Measurements from ENCODE around the gene CEND1. TPM values are rescaled to one million over a fixed set of nuclear protein-coding genes. Genes with fewer than 3 reads are reported as not detected.

Gene CEND1
- total and polyA plus RNA-seq, 7 donors: 0.09 to 0.33 (median 0.17) TPM; not detected in 3

DNA sequence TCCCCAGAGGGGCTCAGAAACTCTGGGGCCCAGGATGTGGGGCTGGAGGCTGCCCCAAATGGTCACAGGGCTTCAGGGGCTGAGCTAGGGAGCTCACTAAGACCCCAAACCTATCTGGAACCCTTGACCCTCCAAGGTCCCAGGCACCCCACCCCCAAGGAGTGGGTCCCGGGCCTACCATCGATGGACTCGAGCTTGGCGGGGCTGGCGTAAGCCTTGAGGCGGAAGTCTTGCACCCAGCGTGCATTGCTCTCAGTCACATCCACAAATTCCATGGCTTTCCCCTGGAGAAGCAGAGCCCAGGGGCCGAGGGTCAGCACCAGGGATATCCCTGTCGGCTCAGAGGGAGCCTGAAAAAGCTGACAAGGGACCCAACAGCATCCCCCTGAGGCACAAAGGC is 16.1 kb downstream of the CEND1 start:
- intact Hi-C loops (cut with DNase I): no loop called here
- peaks cover 0 to 62% of the 10 kb centered on the region in 2 donors for H3K36me3 ChIP-seq (ENCODE audit: insufficient read depth in 1 of 2, low read depth in 1 of 2)

GRCh38 chr11:773425-773824 is 16.5 kb downstream of the CEND1 start:
- ATAC-seq (no peak), DNase-seq (no peak)
- Histone ChIP-seq H3K4me1 (peaks cover 23% of the 10 kb centered on the region), H3K27ac (no peak overlapping the region), H3K36me3 (ENCODE audit: insufficient read depth in 1 of 2, low read depth in 1 of 2) (peaks cover 0 to 65% of the 10 kb centered on the region in 2 donors), H3K27me3 (ENCODE audit: insufficient read depth in 3 of 3, low read length in 2 of 3) (no peaks in the 10 kb centered on the region), H3K9me3 (no peaks in the 10 kb centered on the region), H3K4me3 (no peak overlapping the region)
- 78 to 90% (median 81%) methylated on average over 5 of the region's 5 CpGs for WGBS, 3 donors
- intact Hi-C loops (cut with DNase I): no loop called here
- TF ChIP-seq CTCF (IDR thresholded peaks at IDR 0.05): no peak

More for the DNA sequence above, 16.1 kb downstream of the CEND1 start:
- no peak overlapping the region for H3K4me3 ChIP-seq
- no peak for TF ChIP-seq CTCF (IDR thresholded peaks at IDR 0.05)
- peaks cover 25% of the 10 kb centered on the region for H3K4me1 ChIP-seq
- ATAC-seq (no peak), DNase-seq (no peak)
- no peaks in the 10 kb centered on the region for H3K27me3 ChIP-seq (ENCODE audit: insufficient read depth in 3 of 3, low read length in 2 of 3)
- H3K9me3 ChIP-seq: no peaks in the 10 kb centered on the region
- WGBS, 3 donors: 86 to 90% (median 86%) methylated on average over 9 of the region's 9 CpGs
- no peak overlapping the region for H3K27ac ChIP-seq

- Histone ChIP-seq H3K9me3 (no peaks in the 10 kb centered on the region), H3K36me3 (ENCODE audit: insufficient read depth in 1 of 2, low read depth in 1 of 2) (peaks cover 0 to 65% of the 10 kb centered on the region in 2 donors), H3K27ac (no peak overlapping the region), H3K27me3 (ENCODE audit: insufficient read depth in 3 of 3, low read length in 2 of 3) (no peaks in the 10 kb centered on the region), H3K4me3 (no peak overlapping the region), H3K4me1 (peaks cover 16% of the 10 kb centered on the region)
- DNase-seq (peak in 1 of 2 donors; percentile 31), ATAC-seq (no peak)
- 56 to 70% (median 56%) methylated on average over 34 of the region's 34 CpGs for WGBS, 3 donors
- intact Hi-C loops (cut with DNase I): no loop called here
- TF ChIP-seq CTCF (IDR thresholded peaks at IDR 0.05): no peak
Observed at GRCh38 chr11:772429-773390, 17.2 kb downstream of the CEND1 start.

DNA sequence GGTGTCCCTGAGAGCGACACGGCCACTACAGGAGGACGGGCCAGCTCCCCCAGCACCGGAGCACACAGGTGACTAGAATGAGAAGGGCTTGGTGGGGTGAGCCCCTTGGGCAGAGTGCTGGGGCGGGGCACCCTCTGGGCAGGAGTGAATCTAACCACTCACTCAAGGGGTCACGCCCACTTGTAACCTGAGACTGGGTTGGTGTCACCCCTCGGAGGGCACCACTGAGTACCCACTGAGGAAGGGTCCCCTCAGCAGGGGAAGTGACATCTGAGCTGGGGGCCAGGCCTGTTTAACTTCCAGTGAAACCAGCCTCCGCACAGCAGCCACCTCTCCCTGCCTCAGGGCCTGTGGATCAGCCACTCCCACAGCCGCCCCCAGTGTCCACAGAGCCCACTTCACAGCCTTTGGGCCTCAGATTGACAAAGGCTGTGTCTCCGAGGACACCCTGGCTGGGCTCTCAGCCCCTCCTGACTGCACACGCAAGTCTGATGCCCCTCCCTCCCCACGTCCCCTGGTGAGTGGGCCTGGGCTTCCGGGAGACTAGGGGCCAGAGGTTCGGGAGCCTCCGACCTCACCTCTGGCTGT is 18.2 kb downstream of the CEND1 start:
- no peak for DNase-seq
- intact Hi-C loops (cut with DNase I): no loop called here
- 79 to 90% (median 82%) methylated on average over 14 to 15 of the region's 15 CpGs for WGBS, 3 donors
- H3K36me3 ChIP-seq (ENCODE audit: insufficient read depth in 1 of 2, low read depth in 1 of 2): peaks cover 0 to 75% of the 10 kb centered on the region in 2 donors
- no peaks in the 10 kb centered on the region for H3K9me3 ChIP-seq
- TF ChIP-seq CTCF (IDR thresholded peaks at IDR 0.05): no peak
- ATAC-seq: no peak
- no peak overlapping the region for H3K27ac ChIP-seq
- H3K4me1 ChIP-seq: peaks cover 16% of the 10 kb centered on the region
- H3K27me3 ChIP-seq (ENCODE audit: insufficient read depth in 3 of 3, low read length in 2 of 3): no peaks in the 10 kb centered on the region
- no peak overlapping the region for H3K4me3 ChIP-seq
